Endodermal cell (in vitro differentiated cells): ENCODE data around the gene TFAP2A. TPM values are rescaled to one million over a fixed set of nuclear protein-coding genes. Genes with fewer than 3 reads are reported as not detected.
A peak's percentile ranks its signal among the peaks of the same experiment; 100 is the strongest.

ENCODE experiments used
- DNase-seq: peaks from one replicate; pipeline ENCODE4 v3.0.0-alpha.2; 2017
- H3K27ac ChIP-seq: 2 replicates; pipeline ENCODE4 v1.5.1; 2013; ENCODE audit warnings: mild to moderate bottlenecking, low read depth, low read length, moderate library complexity
- H3K27me3 ChIP-seq: 2 replicates; pipeline ENCODE4 v1.6.1; 2013; ENCODE audit warnings: mild to moderate bottlenecking, low read length, moderate library complexity; ENCODE audit not compliant: insufficient read depth, control insufficient read depth, poor library complexity, severe bottlenecking
- H3K36me3 ChIP-seq: 2 replicates; pipeline ENCODE4 v1.7.0; 2013; ENCODE audit warnings: mild to moderate bottlenecking, low read length, moderate library complexity; ENCODE audit not compliant: control insufficient read depth, insufficient read depth
- H3K4me1 ChIP-seq: one replicate; pipeline ENCODE4 v1.7.0; 2013; ENCODE audit warnings: low read length; ENCODE audit not compliant: control insufficient read depth, insufficient read depth
- H3K4me3 ChIP-seq: 2 replicates; pipeline ENCODE4 v1.5.1; 2013; ENCODE audit warnings: mild to moderate bottlenecking, low read length, moderate library complexity
- H3K9ac ChIP-seq: 2 replicates; pipeline ENCODE4 v1.6.1; 2013; ENCODE audit warnings: mild to moderate bottlenecking, low read length, moderate library complexity; ENCODE audit not compliant: poor library complexity, severe bottlenecking; ENCODE audit errors: extremely low read depth
- H3K9me3 ChIP-seq: 2 replicates; pipeline ENCODE4 v1.6.1; 2013; ENCODE audit warnings: mild to moderate bottlenecking, low read length, moderate library complexity; ENCODE audit not compliant: control insufficient read depth
- H3K27ac Mint-ChIP-seq: 2 replicates; pipeline ENCODE4 v1.8.0; 2020; ENCODE audit warnings: mixed read lengths
- H3K27me3 Mint-ChIP-seq: 2 replicates; pipeline ENCODE4 v1.8.0; 2021; ENCODE audit warnings: mild to moderate bottlenecking, mixed read lengths; ENCODE audit not compliant: insufficient read depth
- H3K36me3 Mint-ChIP-seq: 2 replicates; pipeline ENCODE4 v1.8.0; 2020; ENCODE audit warnings: low read depth, mixed read lengths
- H3K4me1 Mint-ChIP-seq: 2 replicates; pipeline ENCODE4 v1.8.0; 2020; ENCODE audit warnings: mixed read lengths
- H3K4me3 Mint-ChIP-seq: 2 replicates; pipeline ENCODE4 v1.8.0; 2020; ENCODE audit warnings: mild to moderate bottlenecking, moderate library complexity, mixed read lengths
- H3K9me3 Mint-ChIP-seq: 2 replicates; pipeline ENCODE4 v1.8.0; 2020; ENCODE audit warnings: mild to moderate bottlenecking, mixed read lengths
- WGBS, 2 experiments: methylation state at CpG; one replicate each; pipeline versions ENCODE4 v1.1.5 to v1.1.7; 2013; ENCODE audit warnings: missing lambda C conversion rate in 2 of 2, mixed read lengths in 1 of 2; ENCODE audit not compliant: insufficient coverage in 1 of 2, insufficient read length in 1 of 2; 5-methylcytosine and 5-hydroxymethylcytosine counted together
- total RNA-seq, 2 donors: library from RNA; stranded (reverse); fragmentation: NEBNext Ultra II Directional in 1 of 2; extraction: Animal tissue kit (Norgen Biotek cat#: 25700) in 1 of 2; gene quantifications; 2 replicates in 1 of 2; 3 replicates in 1 of 2; pipeline ENCODE4 v1.2.1, GENCODE V29; 2021
- TF ChIP-seq, protein P1 (sequence below): fragments of 200-600 bp; sonication (generic); conservative IDR thresholded peaks from 2 replicates; pipeline ENCODE4 v1.5.0; 2021; ENCODE audit warnings: antibody characterized with exemption, mild to moderate bottlenecking

The TFAP2A gene
- total RNA-seq, 2 donors from 2014 or later: 0.51 to 0.69 TPM

DNA sequence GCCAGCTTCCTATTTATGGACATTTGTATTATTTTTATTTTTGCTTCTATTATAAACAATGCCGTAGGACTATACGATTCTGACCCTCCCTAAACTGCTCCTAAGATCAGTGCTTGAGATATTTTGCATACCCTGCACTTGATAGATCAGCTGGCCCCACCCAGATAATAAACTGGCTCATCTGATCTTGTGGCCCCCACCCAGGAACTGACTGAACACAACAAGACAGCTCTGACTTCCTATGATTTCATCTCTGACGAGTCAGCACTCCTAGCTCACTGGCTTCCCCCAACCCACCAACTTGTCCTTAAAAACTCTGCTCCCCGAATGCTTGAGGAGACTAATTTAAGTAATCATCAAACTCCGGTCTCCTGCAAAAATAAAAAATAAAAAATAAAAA, 34.9 kb upstream of the TFAP2A start:
- Histone ChIP-seq H3K4me3 (no peak overlapping the region), H3K9me3 (no peaks in the 10 kb centered on the region), H3K4me1 (no peaks in the 10 kb centered on the region), H3K9ac (no peak overlapping the region), H3K36me3 (no peaks in the 10 kb centered on the region), H3K27ac (no peak overlapping the region), H3K27me3 (no peaks in the 10 kb centered on the region)
- Mint-ChIP-seq H3K27me3 (no peaks in the 10 kb centered on the region), H3K4me1 (peaks cover 5% of the 10 kb centered on the region), H3K27ac (no peak overlapping the region), H3K9me3 (no peaks in the 10 kb centered on the region), H3K4me3 (no peak overlapping the region), H3K36me3 (no peaks in the 10 kb centered on the region)
- TF ChIP-seq, protein P1, sequence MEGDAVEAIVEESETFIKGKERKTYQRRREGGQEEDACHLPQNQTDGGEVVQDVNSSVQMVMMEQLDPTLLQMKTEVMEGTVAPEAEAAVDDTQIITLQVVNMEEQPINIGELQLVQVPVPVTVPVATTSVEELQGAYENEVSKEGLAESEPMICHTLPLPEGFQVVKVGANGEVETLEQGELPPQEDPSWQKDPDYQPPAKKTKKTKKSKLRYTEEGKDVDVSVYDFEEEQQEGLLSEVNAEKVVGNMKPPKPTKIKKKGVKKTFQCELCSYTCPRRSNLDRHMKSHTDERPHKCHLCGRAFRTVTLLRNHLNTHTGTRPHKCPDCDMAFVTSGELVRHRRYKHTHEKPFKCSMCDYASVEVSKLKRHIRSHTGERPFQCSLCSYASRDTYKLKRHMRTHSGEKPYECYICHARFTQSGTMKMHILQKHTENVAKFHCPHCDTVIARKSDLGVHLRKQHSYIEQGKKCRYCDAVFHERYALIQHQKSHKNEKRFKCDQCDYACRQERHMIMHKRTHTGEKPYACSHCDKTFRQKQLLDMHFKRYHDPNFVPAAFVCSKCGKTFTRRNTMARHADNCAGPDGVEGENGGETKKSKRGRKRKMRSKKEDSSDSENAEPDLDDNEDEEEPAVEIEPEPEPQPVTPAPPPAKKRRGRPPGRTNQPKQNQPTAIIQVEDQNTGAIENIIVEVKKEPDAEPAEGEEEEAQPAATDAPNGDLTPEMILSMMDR: no peak
- 84 to 94% methylated on average over 3 to 4 of the region's 5 CpGs for WGBS, 2 experiments
- peak; percentile 17 for DNase-seq

DNA sequence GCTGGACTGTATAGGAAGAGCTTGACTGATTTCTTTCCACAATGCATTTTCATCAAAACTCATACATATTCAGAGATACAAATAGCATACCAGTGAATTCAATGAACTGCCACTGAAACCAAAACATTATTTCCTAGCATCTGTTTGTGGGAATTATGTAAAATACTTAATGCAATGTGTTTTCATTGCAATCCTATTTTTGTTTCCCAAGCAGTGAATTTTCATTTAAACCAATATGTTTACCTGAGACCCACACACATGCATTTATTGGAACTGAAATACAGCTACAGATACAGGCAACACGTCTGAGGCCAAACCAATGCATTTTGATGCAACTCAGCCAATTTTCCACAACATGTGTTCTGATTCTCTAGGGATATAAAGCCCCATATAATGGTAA, 33.2 kb upstream of the TFAP2A start:
- peaks cover 5% of the 10 kb centered on the region for H3K4me1 Mint-ChIP-seq
- DNase-seq: no peak
- no peak overlapping the region for H3K4me3 Mint-ChIP-seq
- no peaks in the 10 kb centered on the region for H3K4me1 ChIP-seq
- no peaks in the 10 kb centered on the region for H3K27me3 ChIP-seq
- 100% methylated on average over 1 of the region's 1 CpG; no CpG with 5 or more reads in 1 of the 2 experiments for WGBS, 2 experiments
- H3K4me3 ChIP-seq: no peak overlapping the region
- no peaks in the 10 kb centered on the region for H3K27me3 Mint-ChIP-seq
- H3K27ac ChIP-seq: no peak overlapping the region
- H3K9ac ChIP-seq: no peak overlapping the region
- H3K9me3 ChIP-seq: no peaks in the 10 kb centered on the region
- TF ChIP-seq, protein P1: no peak
- no peaks in the 10 kb centered on the region for H3K36me3 Mint-ChIP-seq
- no peaks in the 10 kb centered on the region for H3K9me3 Mint-ChIP-seq
- H3K36me3 ChIP-seq: no peaks in the 10 kb centered on the region
- H3K27ac Mint-ChIP-seq: no peak overlapping the region

DNA sequence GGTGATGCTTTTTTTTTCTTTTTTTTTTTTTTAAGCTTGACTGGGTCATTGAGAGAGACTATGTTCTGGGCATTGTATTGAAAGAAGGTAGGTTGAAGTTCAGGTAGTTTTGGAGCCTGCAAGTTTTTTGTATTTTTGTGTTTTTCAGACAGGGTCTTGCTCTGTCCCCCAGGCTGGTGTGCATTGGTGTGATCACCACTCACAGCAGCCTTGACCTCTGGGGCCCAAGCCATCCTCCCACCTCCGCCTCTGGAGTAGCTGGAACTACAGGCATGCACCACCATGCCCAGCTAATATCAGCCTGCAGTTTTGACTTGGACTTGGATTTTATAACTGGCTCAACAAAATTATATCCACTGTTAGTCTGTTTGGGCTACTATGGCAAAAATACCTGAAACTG, 31.7 kb upstream of the TFAP2A start:
- Histone ChIP-seq H3K4me1 (no peaks in the 10 kb centered on the region), H3K9me3 (no peaks in the 10 kb centered on the region), H3K27me3 (no peaks in the 10 kb centered on the region), H3K4me3 (no peak overlapping the region), H3K36me3 (no peaks in the 10 kb centered on the region), H3K27ac (no peak overlapping the region), H3K9ac (no peak overlapping the region)
- Mint-ChIP-seq H3K9me3 (no peaks in the 10 kb centered on the region), H3K27ac (no peak overlapping the region), H3K27me3 (no peaks in the 10 kb centered on the region), H3K36me3 (no peaks in the 10 kb centered on the region), H3K4me3 (no peak overlapping the region), H3K4me1 (peaks cover 2% of the 10 kb centered on the region)
- DNase-seq: no peak
- TF ChIP-seq, protein P1: no peak
- 95% methylated on average over 1 of the region's 1 CpG; no CpG with 5 or more reads in 1 of the 2 experiments for WGBS, 2 experiments
